ENCODE results near the gene IL2RG. TPM values are rescaled to one million over a fixed set of nuclear protein-coding genes. Genes with fewer than 3 reads are reported as not detected.

The IL2RG gene
- total RNA-seq, 1 donor from 2014 or later, result not detected

GRCh38 chrX:71118032-71118984 is 6.9 kb upstream of the IL2RG start, which contains the start of gene MED12:
Gene MED12 (plus strand): TSS chrX:71118596. CDS start chrX:71118755, 159 bp downstream.
- FAIRE-seq, result no peak
- no peaks in the 10 kb centered on the region for H3K27me3 ChIP-seq (ENCODE audit: control insufficient read depth, insufficient read depth, low read length)
- H3K36me3 ChIP-seq (ENCODE audit: control insufficient read depth, insufficient read depth, low read length), result peaks cover 6% of the 10 kb centered on the region
- H3K4me3 ChIP-seq (ENCODE audit: low read depth, low read length), result peak within 1 kb of the TSS; percentile 58
- no peak for TF ChIP-seq CTCF (IDR thresholded peaks at IDR 0.05; ENCODE audit: insufficient read depth, low read length, severe bottlenecking)
- peak; percentile 53 for DNase-seq (ENCODE audit: low read depth)

GRCh38 chrX:71117358-71117757 is 6.0 kb upstream of the IL2RG start:
- FAIRE-seq, result no peak
- no peaks in the 10 kb centered on the region for H3K27me3 ChIP-seq (ENCODE audit: control insufficient read depth, insufficient read depth, low read length)
- no peak for TF ChIP-seq CTCF (IDR thresholded peaks at IDR 0.05; ENCODE audit: insufficient read depth, low read length, severe bottlenecking)

GRCh38 chrX:71111921-71112431 is 599 bp upstream of the IL2RG start:
- H3K27me3 ChIP-seq (ENCODE audit: control insufficient read depth, insufficient read depth, low read length), result no peaks in the 10 kb centered on the region
- DNase-seq (ENCODE audit: low read depth) (no peak), FAIRE-seq (no peak)
- H3K36me3 ChIP-seq (ENCODE audit: control insufficient read depth, insufficient read depth, low read length), result no peaks in the 10 kb centered on the region
- H3K4me3 ChIP-seq (ENCODE audit: low read depth, low read length), result no peak overlapping the region
- no peak for TF ChIP-seq CTCF (IDR thresholded peaks at IDR 0.05; ENCODE audit: insufficient read depth, low read length, severe bottlenecking)

More at GRCh38 chrX:71117358-71117757, 6.0 kb upstream of the IL2RG start:
- H3K36me3 ChIP-seq (ENCODE audit: control insufficient read depth, insufficient read depth, low read length), result peaks cover 6% of the 10 kb centered on the region
- no peak overlapping the region for H3K4me3 ChIP-seq (ENCODE audit: low read depth, low read length)
- DNase-seq (ENCODE audit: low read depth), result no peak

- TF ChIP-seq CTCF (IDR thresholded peaks at IDR 0.05; ENCODE audit: insufficient read depth, low read length, severe bottlenecking), result no peak
- FAIRE-seq (no peak), DNase-seq (ENCODE audit: low read depth) (no peak)
- H3K27me3 ChIP-seq (ENCODE audit: control insufficient read depth, insufficient read depth, low read length), result no peaks in the 10 kb centered on the region
- no peaks in the 10 kb centered on the region for H3K36me3 ChIP-seq (ENCODE audit: control insufficient read depth, insufficient read depth, low read length)
- no peak overlapping the region for H3K4me3 ChIP-seq (ENCODE audit: low read depth, low read length)
Measured at GRCh38 chrX:71109051-71109450, 2.3 kb downstream of the IL2RG start.

GRCh38 chrX:71107762-71108360 is 3.5 kb downstream of the IL2RG start:
- no peak for FAIRE-seq
- no peaks in the 10 kb centered on the region for H3K36me3 ChIP-seq (ENCODE audit: control insufficient read depth, insufficient read depth, low read length)
- no peaks in the 10 kb centered on the region for H3K27me3 ChIP-seq (ENCODE audit: control insufficient read depth, insufficient read depth, low read length)
- DNase-seq (ENCODE audit: low read depth), result no peak
- no peak for TF ChIP-seq CTCF (IDR thresholded peaks at IDR 0.05; ENCODE audit: insufficient read depth, low read length, severe bottlenecking)
- no peak overlapping the region for H3K4me3 ChIP-seq (ENCODE audit: low read depth, low read length)
